ENCODE results near the gene AMER3.
"Not testable (repeated sequence)": the region's sequence is repeated elsewhere in the genome, so short reads cannot be mapped to it uniquely, and the experiment has no call there.

AMER3 gene

DNA sequence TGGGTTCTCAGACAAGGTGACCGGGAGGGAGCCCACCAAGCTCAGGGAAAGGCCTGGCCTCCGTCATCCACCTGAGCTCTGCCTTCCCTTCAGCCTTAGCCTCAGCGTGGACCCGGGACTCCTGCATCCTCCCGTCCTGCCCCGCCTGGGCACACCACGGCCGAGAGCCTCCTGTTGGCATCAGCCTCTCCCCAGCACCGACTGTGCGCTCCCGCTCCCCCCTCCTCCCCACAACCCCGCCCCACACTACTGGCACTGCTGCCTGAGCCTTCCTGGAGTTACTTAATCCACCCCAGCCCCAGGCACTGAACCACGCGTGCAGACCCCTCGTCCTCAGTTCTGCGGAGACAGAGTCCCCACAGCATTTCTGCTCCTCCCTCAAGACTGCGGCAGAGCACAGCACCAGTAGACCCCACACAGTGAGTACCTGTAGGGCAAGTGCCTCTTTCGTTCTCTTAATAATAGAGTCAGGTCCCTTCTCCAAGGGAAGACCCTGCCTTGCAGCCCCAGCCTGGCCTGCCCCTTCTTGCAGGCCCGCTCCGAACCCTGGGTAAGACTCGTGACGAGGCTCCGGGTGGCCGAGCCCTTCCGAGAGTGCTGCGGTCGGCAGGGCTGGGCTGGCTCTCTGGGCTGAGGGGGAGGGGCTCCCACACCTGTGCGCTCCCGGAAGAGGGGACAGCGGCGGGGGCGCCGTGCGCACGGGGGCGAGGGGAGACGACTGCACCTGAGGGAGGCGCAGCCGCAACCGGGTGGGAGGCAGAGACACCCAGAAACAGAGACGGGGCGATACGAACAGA, at the start of gene AMER3:
TSS of gene AMER3 (plus strand) at position 285 of the 797 bp plus-strand sequence. CDS start 6,533 bp downstream, outside the sequence.
- DNase-seq: no peak

DNA sequence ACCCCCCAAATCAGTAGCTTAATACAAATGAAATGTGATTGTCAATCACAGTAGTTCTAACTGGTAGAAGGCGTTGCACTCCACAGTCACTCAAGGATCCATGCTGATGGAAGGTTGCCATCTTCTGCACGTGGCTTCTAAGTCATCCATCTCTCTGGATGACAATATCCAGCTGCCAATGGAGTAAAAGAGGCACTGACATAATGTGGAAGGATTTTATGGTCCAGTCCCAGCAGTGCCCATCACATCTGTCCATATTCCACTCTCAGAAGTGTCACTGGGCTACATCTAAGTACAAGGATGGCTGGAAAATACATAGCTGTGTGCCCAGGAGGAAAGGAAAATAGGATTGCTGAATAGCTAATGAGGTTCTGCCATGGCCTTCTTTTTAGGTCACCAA, 40.5 kb upstream of the AMER3 start:
- DNase-seq: not testable (repeated sequence)

DNA sequence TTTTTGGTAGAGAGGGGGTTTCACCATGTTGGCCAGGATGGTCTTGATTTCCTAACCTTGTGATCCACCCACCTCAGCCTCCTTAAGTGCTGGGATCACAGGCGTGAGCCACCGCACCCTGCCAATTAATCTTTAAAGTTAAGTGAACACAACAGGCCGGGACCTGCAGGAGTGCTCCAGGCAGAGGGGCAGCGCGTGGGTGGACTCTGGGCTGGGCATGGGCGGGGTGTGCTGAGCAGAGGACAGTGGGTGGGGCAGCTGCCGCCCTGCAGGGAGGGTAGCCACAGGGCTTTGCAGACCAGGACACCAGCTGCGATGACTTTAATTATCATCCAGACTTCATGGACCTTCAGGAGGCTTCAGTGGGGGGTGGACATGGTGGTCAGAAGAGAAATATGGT, 35.3 kb upstream of the AMER3 start:
- no peak for DNase-seq

DNA sequence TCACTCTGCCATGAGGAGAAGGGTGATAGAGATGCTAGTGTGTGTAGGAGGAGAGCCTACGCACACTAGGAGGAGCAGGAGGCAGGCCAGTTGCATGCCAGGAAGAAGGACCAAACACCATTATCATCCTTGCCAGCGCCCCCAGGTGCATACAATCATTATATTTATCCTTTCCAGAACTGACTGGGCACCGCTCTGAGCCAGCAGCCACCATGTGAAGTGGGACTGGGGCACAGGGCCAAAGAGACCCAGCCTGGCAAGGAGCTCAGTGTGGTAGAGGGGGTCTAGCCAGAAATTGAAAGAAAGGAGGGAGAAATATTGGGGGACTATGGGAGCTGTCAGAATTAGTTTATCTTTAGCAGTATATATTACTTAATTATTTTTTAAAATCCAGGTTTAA, 34.8 kb upstream of the AMER3 start:
- no peak for DNase-seq

DNA sequence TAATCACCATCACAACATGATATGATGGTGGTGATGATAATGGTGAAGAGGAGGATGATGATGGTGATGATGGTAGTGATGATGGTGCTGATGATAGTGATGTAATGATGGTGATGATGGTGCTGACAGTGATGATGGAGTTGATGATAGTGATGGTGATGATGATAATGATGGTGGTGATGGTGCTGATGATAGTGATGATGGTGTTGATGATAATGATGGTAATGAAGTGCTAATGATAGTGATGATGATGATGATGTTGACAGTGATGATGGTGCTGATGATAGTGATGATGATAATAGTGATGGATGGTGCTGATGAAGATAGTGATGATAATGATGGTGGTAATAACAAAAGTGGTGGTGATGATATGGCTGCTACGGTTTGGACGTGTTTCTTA, 30.9 kb upstream of the AMER3 start:
- no peak for DNase-seq

DNA sequence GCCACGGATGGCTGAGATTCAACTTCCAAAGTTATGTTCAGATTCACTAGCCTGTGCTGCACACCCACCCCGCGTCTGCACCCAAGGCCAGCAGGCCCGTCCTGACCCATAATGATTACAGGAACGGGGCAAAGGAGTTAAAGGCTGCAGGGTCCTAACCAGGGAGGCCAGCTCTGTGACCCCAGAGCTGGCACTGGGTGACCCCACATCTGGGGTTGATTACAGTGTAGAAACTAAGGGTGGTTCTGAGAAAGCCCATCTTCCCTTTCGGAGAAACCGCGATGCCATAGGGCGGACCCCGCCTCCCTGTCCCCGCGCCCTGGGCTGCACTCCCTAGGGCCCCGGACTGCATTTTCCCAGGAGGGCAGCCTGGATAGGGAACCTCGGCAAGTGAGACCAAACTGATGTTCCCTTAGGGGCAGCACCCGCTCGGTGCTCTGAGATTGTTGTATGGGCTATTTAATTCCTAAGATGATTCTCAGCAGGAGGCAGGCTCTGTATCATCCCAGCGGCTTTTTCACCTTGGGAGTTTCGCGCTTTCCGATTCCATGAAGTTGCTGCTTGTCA, 28.6 kb upstream of the AMER3 start:
- no peak for DNase-seq

DNA sequence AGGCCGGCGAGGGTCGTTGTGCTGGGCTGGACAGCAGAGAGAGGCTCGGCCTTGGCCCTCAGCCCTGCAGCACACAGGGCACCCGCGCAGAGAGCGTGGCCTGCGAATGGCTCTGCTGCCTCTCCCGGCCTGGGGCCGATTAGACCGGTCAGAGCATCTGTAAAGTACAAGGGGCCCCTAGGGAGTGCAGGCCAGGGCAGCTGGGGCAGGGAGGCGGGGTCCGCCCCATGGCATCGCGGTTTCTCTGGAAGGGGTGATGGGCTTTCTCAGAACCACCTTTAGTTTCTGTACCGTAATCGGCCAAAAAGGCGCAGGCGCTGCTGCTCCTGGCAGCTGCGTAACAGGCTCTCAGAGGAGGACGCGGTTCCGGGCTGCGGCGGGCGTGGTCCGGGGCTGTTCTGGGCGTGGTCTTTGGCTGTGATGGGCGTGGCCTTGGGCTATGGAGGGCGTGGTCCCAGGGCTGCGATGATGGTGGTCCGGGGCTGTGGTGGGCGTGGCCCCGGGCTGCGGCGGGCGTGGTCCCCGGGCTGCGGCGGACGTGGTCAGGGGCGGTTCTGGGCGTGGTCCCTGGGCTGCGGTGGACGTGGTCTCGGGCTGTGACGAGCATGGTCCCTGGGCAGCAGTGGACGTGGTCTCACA, 27.9 kb upstream of the AMER3 start:
- DNase-seq: peak; percentile 93

GRCh38 chr2:130728007-130728454, 27.3 kb upstream of the AMER3 start:
- DNase-seq: peak; percentile 87

GRCh38 chr2:130728549-130729316, 26.6 kb upstream of the AMER3 start, which contains the start of gene GPR148:
Gene GPR148, plus strand, starts transcription at chr2:130729070. Its CDS starts 82 bp downstream, at chr2:130729152.
- no peak for DNase-seq

- no peak for DNase-seq
Observed at GRCh38 chr2:130729322-130730299, 25.7 kb upstream of the AMER3 start.

- DNase-seq: not testable (repeated sequence)
Observed at GRCh38 chr2:130732257-130732656, 23.1 kb upstream of the AMER3 start.

DNA sequence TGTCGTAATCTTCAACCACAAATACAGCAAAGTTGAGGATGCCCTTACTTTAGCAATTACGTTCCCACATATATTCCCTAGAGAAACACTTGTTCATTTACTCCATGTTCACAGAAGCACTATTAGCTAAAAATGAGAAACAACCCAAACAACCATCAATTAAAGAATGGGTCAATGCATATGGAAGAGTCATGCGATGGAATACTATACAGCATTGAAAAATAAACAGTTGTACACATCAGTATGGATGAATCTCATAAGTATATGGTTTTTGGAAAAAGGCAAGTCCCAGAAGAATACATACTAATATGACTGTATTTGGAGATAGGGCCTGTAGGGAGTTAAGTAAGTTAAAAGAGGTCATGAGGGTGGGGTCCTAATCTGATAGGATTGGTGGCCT, 20.1 kb upstream of the AMER3 start:
- DNase-seq: no peak

- DNase-seq: no peak
Observed at GRCh38 chr2:130736487-130736886, 18.9 kb upstream of the AMER3 start.

GRCh38 chr2:130737592-130737991, 17.7 kb upstream of the AMER3 start:
- no peak for DNase-seq

- DNase-seq: no peak
Observed at GRCh38 chr2:130740671-130741070, 14.7 kb upstream of the AMER3 start.

- no peak for DNase-seq
Observed at GRCh38 chr2:130743278-130743677, 12.1 kb upstream of the AMER3 start.

- DNase-seq: no peak
Observed at GRCh38 chr2:130744287-130745117, 10.8 kb upstream of the AMER3 start.

GRCh38 chr2:130749078-130749477, 6.3 kb upstream of the AMER3 start:
- DNase-seq: no peak

DNA sequence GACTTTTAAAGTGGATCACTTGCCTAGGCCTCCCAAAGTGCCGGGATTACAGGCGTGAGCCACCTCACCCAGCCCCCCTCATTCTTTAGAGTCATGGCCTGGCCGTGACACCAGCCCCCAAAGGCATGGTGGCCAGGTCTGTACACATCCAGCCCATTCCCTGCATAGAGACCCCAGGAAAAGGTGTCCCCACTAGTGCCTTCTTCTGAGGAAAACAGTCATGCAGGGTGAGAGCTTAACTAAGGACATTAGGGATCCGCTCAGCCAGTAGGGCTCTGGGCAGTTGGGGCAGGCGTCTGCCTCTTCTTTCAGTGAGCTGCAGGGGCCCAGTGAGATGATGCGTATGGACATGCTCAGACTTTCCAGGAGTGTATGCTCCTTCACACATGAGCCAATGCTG, 5.7 kb upstream of the AMER3 start:
- no peak for DNase-seq

DNA sequence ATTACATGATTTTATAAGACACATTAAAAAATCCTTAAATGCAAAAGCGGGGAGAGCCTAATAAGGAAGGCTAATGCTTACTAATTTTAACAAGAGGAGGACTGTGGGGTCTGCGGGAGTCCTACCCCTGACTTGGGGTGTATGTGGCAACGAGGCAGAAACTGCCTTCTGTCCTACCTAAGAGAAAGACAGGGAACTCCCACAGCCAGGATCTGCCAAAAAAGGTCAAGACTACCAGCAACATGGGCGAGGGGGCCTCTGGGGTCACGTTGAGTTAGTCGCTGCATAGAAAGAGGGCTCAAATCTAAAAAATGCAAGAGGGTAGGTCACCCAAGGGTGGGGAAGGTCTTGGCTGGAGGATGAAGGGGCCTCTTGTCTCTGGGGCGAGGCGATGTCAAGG, 529 bp upstream of the AMER3 start:
- DNase-seq: no peak

Data from hematopoietic multipotent progenitor cell treated with erythropoietin and hydrocortisone succinate and interleukin-3 and kit ligand, for 4 days (in vitro differentiated cells).